ENCODE data around the gene MTPN. TPM values are rescaled to one million over a fixed set of nuclear protein-coding genes. Genes with fewer than 3 reads are reported as not detected.

MTPN gene
- total RNA-seq, 1 donor from 2014 or later: 173 TPM

DNA sequence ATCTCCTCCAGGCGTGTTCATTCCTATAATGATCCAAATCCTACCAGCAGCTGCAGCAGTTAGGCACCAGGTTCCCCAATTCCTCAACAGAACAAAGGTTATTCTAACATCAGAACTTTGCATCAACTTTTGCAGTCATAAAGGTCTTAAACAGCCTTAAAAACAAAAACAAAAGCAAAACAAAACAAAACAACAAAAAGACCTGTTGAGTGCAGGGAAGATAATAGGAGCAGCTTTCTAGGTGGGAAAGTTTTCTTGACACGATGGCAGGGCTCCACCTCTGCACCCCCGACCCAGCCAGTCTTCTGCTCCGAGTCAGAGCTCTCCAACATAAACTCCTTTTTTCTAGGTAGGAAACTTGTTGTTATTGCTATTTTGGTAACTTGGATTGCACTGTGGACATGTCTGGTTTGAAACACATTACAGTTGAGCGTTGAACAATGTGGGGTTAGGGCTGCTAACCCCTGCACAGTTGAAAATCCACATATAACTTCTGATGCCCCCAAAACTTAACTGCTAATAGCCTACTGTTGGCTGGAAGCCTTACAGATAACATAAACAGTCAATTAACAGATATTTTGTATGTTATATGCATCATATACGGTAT lies 77.6 kb downstream of the MTPN start:
- H3K9me3 Mint-ChIP-seq (ENCODE audit: unreplicated experiment): peaks cover 4% of the 10 kb centered on the region

DNA sequence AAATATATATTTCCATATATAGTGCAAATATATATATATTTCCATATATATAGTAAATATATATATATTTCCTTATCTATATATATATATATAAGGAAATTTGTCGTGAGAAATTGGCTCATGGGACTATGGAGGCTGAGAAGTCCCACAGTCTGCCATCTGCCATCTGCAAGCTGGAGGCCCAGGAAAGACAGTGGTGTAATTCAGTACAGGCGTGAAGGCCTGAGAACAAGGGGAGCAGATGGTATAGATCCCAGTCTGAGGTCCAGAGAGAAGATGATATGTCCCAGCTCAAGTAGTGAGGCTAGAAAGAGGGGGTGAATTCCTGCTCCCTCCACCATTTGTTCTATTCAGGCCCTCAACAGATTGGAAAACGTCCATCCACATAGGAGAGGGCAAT lies 78.9 kb downstream of the MTPN start:
- no peak overlapping the region for H3K27ac Mint-ChIP-seq (ENCODE audit: unreplicated experiment)
- Histone ChIP-seq H3K79me2 (ENCODE audit: insufficient read depth, low read length) (no peaks in the 10 kb centered on the region), H3K9me3 (ENCODE audit: insufficient read depth, low read depth, low read length) (no peaks in the 10 kb centered on the region), H2AFZ (ENCODE audit: low read depth, low read length) (no peak overlapping the region), H3K36me3 (ENCODE audit: insufficient read depth, low read length) (no peaks in the 10 kb centered on the region), H3K4me3 (ENCODE audit: insufficient read depth, low read depth, low read length) (no peak overlapping the region), H4K20me1 (ENCODE audit: insufficient read depth, low read length) (no peaks in the 10 kb centered on the region), H3K9ac (ENCODE audit: low read length) (no peak overlapping the region), H3K4me2 (ENCODE audit: low read length) (no peak overlapping the region), H3K4me1 (ENCODE audit: insufficient read depth, low read length) (no peaks in the 10 kb centered on the region), H3K27me3 (ENCODE audit: insufficient read depth, low read length) (no peaks in the 10 kb centered on the region), H3K27ac (ENCODE audit: low read depth, low read length) (no peak overlapping the region)
- DNase-seq (ENCODE audit: low read depth) (no peak), FAIRE-seq (no peak)
- H3K27me3 Mint-ChIP-seq (ENCODE audit: low read depth, unreplicated experiment): no peaks in the 10 kb centered on the region
- no peaks in the 10 kb centered on the region for H3K4me1 Mint-ChIP-seq (ENCODE audit: low read depth, unreplicated experiment)
- H3K36me3 Mint-ChIP-seq (ENCODE audit: low read depth, unreplicated experiment): no peaks in the 10 kb centered on the region
- no peak overlapping the region for H3K4me3 Mint-ChIP-seq (ENCODE audit: unreplicated experiment)
- H3K9me3 Mint-ChIP-seq (ENCODE audit: unreplicated experiment): peaks cover 1% of the 10 kb centered on the region
- TF ChIP-seq, protein P1, sequence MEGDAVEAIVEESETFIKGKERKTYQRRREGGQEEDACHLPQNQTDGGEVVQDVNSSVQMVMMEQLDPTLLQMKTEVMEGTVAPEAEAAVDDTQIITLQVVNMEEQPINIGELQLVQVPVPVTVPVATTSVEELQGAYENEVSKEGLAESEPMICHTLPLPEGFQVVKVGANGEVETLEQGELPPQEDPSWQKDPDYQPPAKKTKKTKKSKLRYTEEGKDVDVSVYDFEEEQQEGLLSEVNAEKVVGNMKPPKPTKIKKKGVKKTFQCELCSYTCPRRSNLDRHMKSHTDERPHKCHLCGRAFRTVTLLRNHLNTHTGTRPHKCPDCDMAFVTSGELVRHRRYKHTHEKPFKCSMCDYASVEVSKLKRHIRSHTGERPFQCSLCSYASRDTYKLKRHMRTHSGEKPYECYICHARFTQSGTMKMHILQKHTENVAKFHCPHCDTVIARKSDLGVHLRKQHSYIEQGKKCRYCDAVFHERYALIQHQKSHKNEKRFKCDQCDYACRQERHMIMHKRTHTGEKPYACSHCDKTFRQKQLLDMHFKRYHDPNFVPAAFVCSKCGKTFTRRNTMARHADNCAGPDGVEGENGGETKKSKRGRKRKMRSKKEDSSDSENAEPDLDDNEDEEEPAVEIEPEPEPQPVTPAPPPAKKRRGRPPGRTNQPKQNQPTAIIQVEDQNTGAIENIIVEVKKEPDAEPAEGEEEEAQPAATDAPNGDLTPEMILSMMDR (IDR thresholded peaks at IDR 0.05; ENCODE audit: insufficient read depth, low read depth, low read length): no peak
- no peak for TF ChIP-seq EZH2 (IDR thresholded peaks at IDR 0.05; ENCODE audit: insufficient read depth, low read length)

More for the DNA sequence above, 77.6 kb downstream of the MTPN start:
- no peaks in the 10 kb centered on the region for H3K4me1 Mint-ChIP-seq (ENCODE audit: low read depth, unreplicated experiment)
- H3K27ac Mint-ChIP-seq (ENCODE audit: unreplicated experiment): no peak overlapping the region
- Histone ChIP-seq H3K36me3 (ENCODE audit: insufficient read depth, low read length) (no peaks in the 10 kb centered on the region), H3K9me3 (ENCODE audit: insufficient read depth, low read depth, low read length) (no peaks in the 10 kb centered on the region), H3K79me2 (ENCODE audit: insufficient read depth, low read length) (no peaks in the 10 kb centered on the region), H3K4me2 (ENCODE audit: low read length) (no peak overlapping the region), H2AFZ (ENCODE audit: low read depth, low read length) (no peak overlapping the region), H3K4me1 (ENCODE audit: insufficient read depth, low read length) (no peaks in the 10 kb centered on the region), H3K27me3 (ENCODE audit: insufficient read depth, low read length) (no peaks in the 10 kb centered on the region), H3K9ac (ENCODE audit: low read length) (no peak overlapping the region), H4K20me1 (ENCODE audit: insufficient read depth, low read length) (no peaks in the 10 kb centered on the region), H3K4me3 (ENCODE audit: insufficient read depth, low read depth, low read length) (no peak overlapping the region), H3K27ac (ENCODE audit: low read depth, low read length) (no peak overlapping the region)
- H3K27me3 Mint-ChIP-seq (ENCODE audit: low read depth, unreplicated experiment): no peaks in the 10 kb centered on the region
- H3K36me3 Mint-ChIP-seq (ENCODE audit: low read depth, unreplicated experiment): no peaks in the 10 kb centered on the region
- TF ChIP-seq EZH2 (IDR thresholded peaks at IDR 0.05; ENCODE audit: insufficient read depth, low read length): no peak
- TF ChIP-seq, protein P1 (IDR thresholded peaks at IDR 0.05; ENCODE audit: insufficient read depth, low read depth, low read length): no peak
- H3K4me3 Mint-ChIP-seq (ENCODE audit: unreplicated experiment): no peak overlapping the region
- DNase-seq (ENCODE audit: low read depth) (no peak), FAIRE-seq (no peak)

DNA sequence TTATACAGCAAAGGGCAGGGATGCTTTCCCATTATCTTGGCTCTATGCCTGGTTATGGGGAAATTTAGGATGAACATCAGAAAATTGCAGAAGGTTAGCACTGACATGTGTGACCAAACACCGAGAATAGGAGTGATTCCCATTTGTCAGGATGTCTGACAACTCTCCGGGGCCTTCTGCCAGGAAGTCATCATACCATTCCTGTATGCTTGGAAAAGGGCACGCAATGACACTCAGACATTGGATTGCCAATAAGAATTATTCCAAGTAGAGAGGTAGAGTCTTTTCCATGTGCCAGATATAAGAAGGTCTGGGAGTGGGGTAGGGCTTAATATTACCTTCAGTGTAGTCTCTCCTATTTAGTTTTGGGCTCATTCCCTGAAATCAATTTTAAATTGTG lies 82.3 kb downstream of the MTPN start:
- FAIRE-seq: no peak

More for the DNA sequence above, 82.3 kb downstream of the MTPN start:
- Histone ChIP-seq H3K4me2 (ENCODE audit: low read length) (no peak overlapping the region), H3K79me2 (ENCODE audit: insufficient read depth, low read length) (no peaks in the 10 kb centered on the region), H3K27ac (ENCODE audit: low read depth, low read length) (no peak overlapping the region), H3K9ac (ENCODE audit: low read length) (no peak overlapping the region), H4K20me1 (ENCODE audit: insufficient read depth, low read length) (no peaks in the 10 kb centered on the region), H3K9me3 (ENCODE audit: insufficient read depth, low read depth, low read length) (no peaks in the 10 kb centered on the region), H2AFZ (ENCODE audit: low read depth, low read length) (no peak overlapping the region), H3K4me3 (ENCODE audit: insufficient read depth, low read depth, low read length) (no peak overlapping the region), H3K36me3 (ENCODE audit: insufficient read depth, low read length) (no peaks in the 10 kb centered on the region), H3K27me3 (ENCODE audit: insufficient read depth, low read length) (no peaks in the 10 kb centered on the region), H3K4me1 (ENCODE audit: insufficient read depth, low read length) (no peaks in the 10 kb centered on the region)
- Mint-ChIP-seq H3K4me3 (ENCODE audit: unreplicated experiment) (no peak overlapping the region), H3K27me3 (ENCODE audit: low read depth, unreplicated experiment) (no peaks in the 10 kb centered on the region), H3K4me1 (ENCODE audit: low read depth, unreplicated experiment) (no peaks in the 10 kb centered on the region), H3K27ac (ENCODE audit: unreplicated experiment) (no peak overlapping the region), H3K36me3 (ENCODE audit: low read depth, unreplicated experiment) (no peaks in the 10 kb centered on the region), H3K9me3 (ENCODE audit: unreplicated experiment) (peaks cover 1% of the 10 kb centered on the region)
- no peak for DNase-seq (ENCODE audit: low read depth)
- no peak for TF ChIP-seq EZH2 (IDR thresholded peaks at IDR 0.05; ENCODE audit: insufficient read depth, low read length)
- TF ChIP-seq, protein P1 (IDR thresholded peaks at IDR 0.05; ENCODE audit: insufficient read depth, low read depth, low read length): no peak
